IPS DF 4.7 (cell line): ENCODE measurements around the gene NOTCH2NLA.
"Not testable (repeated sequence)": the region's sequence is repeated elsewhere in the genome, so short reads cannot be mapped to it uniquely, and the experiment has no call there.

Source experiments
- DNase-seq: peaks from one replicate; pipeline ENCODE4 v3.0.0-alpha.2; 2013; ENCODE audit warnings: low spot score; ENCODE audit errors: extremely low read depth

Gene NOTCH2NLA

GRCh38 chr1:146228710-146229477 lies at the start of gene NOTCH2NLA:
Gene NOTCH2NLA, minus strand, starts transcription at chr1:146229021. Its CDS starts 39,684 bp downstream, at chr1:146189337.
- not testable (repeated sequence) for DNase-seq

GRCh38 chr1:146278346-146278745 lies 49.5 kb upstream of the NOTCH2NLA start:
- DNase-seq = not testable (repeated sequence)

- not testable (repeated sequence) for DNase-seq
Measured at GRCh38 chr1:146277087-146277486, 48.3 kb upstream of the NOTCH2NLA start.

GRCh38 chr1:146274083-146274482 lies 45.3 kb upstream of the NOTCH2NLA start:
- not testable (repeated sequence) for DNase-seq

- not testable (repeated sequence) for DNase-seq
Measured at GRCh38 chr1:146273194-146273593, 44.4 kb upstream of the NOTCH2NLA start.

- DNase-seq = not testable (repeated sequence)
Measured at GRCh38 chr1:146272734-146273133, 43.9 kb upstream of the NOTCH2NLA start.

- not testable (repeated sequence) for DNase-seq
Measured at GRCh38 chr1:146271977-146272376, 43.2 kb upstream of the NOTCH2NLA start.

GRCh38 chr1:146270129-146270528 lies 41.3 kb upstream of the NOTCH2NLA start:
- not testable (repeated sequence) for DNase-seq

- not testable (repeated sequence) for DNase-seq
Measured at GRCh38 chr1:146266179-146266748, 37.4 kb upstream of the NOTCH2NLA start.

GRCh38 chr1:146264761-146265160 lies 35.9 kb upstream of the NOTCH2NLA start:
- not testable (repeated sequence) for DNase-seq

GRCh38 chr1:146260006-146260730 lies 31.3 kb upstream of the NOTCH2NLA start:
- not testable (repeated sequence) for DNase-seq

GRCh38 chr1:146257992-146258552 lies 29.3 kb upstream of the NOTCH2NLA start:
- not testable (repeated sequence) for DNase-seq

- DNase-seq = not testable (repeated sequence)
Measured at GRCh38 chr1:146254569-146255197, 25.9 kb upstream of the NOTCH2NLA start.

- not testable (repeated sequence) for DNase-seq
Measured at GRCh38 chr1:146253249-146253855, 24.5 kb upstream of the NOTCH2NLA start.

GRCh38 chr1:146251523-146251922 lies 22.7 kb upstream of the NOTCH2NLA start:
- not testable (repeated sequence) for DNase-seq

- DNase-seq = not testable (repeated sequence)
Measured at GRCh38 chr1:146248643-146249042, 19.8 kb upstream of the NOTCH2NLA start.

GRCh38 chr1:146236626-146237025 lies 7.8 kb upstream of the NOTCH2NLA start:
- DNase-seq = not testable (repeated sequence)

- not testable (repeated sequence) for DNase-seq
Measured at GRCh38 chr1:146236026-146236601, 7.3 kb upstream of the NOTCH2NLA start.

GRCh38 chr1:146228144-146228682 lies 608 bp downstream of the NOTCH2NLA start:
- DNase-seq = not testable (repeated sequence)

- not testable (repeated sequence) for DNase-seq
Measured at GRCh38 chr1:146174531-146174930, 54.3 kb downstream of the NOTCH2NLA start.
